ENCODE data around the gene SYNJ2. TPM values are rescaled to one million over a fixed set of nuclear protein-coding genes. Genes with fewer than 3 reads are reported as not detected.

Gene SYNJ2
- total and polyA plus RNA-seq, 2 of the 4 experiments (the other 2 are of a cell fraction) = 40.8 to 45.2 TPM

- ATAC-seq (ENCODE audit: low read depth) = peak; percentile 47
- TF ChIP-seq CEBPB (IDR thresholded peaks at IDR 0.05; ENCODE audit: low read depth, low read length) = no peak
- no peak for TF ChIP-seq POLR2A (IDR thresholded peaks at IDR 0.05; ENCODE audit: low read depth, low read length)
- TF ChIP-seq USF2 (IDR thresholded peaks at IDR 0.05; ENCODE audit: low read depth, low read length) = no peak
- no peak for TF ChIP-seq BHLHE40 (IDR thresholded peaks at IDR 0.05; ENCODE audit: low read depth, low read length)
- TF ChIP-seq MXI1 (IDR thresholded peaks at IDR 0.05; ENCODE audit: borderline replicate concordance, low read depth, low read length) = no peak
- TF ChIP-seq CTCF (conservative IDR thresholded peaks at IDR 0.05; ENCODE audit: low read depth, low read length) = peak; percentile 17; the same call in 1 of the 2 replicates
- TF ChIP-seq MAZ (IDR thresholded peaks at IDR 0.05; ENCODE audit: borderline replicate concordance, low read depth, low read length) = peak; percentile 11; the same call in 1 of the 2 replicates
- TF ChIP-seq CHD1 (IDR thresholded peaks at IDR 0.05; ENCODE audit: low read depth, low read length) = no peak
- H3K4me3 ChIP-seq (ENCODE audit: insufficient read depth, low read depth, low read length) = no peak overlapping the region
- no peak overlapping the region; the same call in 1 of the 2 replicates for H3K18ac ChIP-seq (ENCODE audit: low read depth, low read length)
- peak overlapping the region; percentile 10; the same call in 1 of the 2 replicates for H3K27ac ChIP-seq (ENCODE audit: insufficient read depth, low read length)
- no peaks in the 10 kb centered on the region for H3K9me3 ChIP-seq (ENCODE audit: control insufficient read depth, insufficient read depth, low read length)
- POLR2A ChIA-PET (ENCODE audit: unreplicated experiment) = no interaction called here
- intact Hi-C loops (cut with micrococcal nuclease) = no loop called here
- CTCF ChIA-PET = interaction anchor here (0.6 kb wide), 2 partner anchors 46 to 55 kb away, joined by 3 to 5 read pairs; no protein-coding TSS in a partner anchor
- peak; percentile 65 for DNase-seq
- 44% methylated on average over 8 of the region's 22 CpGs; no CpG with 5 or more reads in 1 of the 2 experiments for WGBS, 2 experiments (ENCODE audit: extremely low coverage in 2 of 2, insufficient read length in 1 of 2)
- H3K4ac ChIP-seq (ENCODE audit: low read depth, low read length) = peak overlapping the region; percentile 56
- no peaks in the 10 kb centered on the region for H3K27me3 ChIP-seq (ENCODE audit: control insufficient read depth, insufficient read depth, low read length)
- no peak overlapping the region for H3K56ac ChIP-seq (ENCODE audit: extremely low read depth, insufficient read depth, low read length)
- peak overlapping the region; percentile 13; the same call in 1 of the 2 replicates for H3K14ac ChIP-seq (replicated peaks; ENCODE audit: low read depth, low read length)
- peaks cover 11 to 75% of the 10 kb centered on the region in 2 experiments; a peak in 3 of 4 replicates for H3K79me1 ChIP-seq (ENCODE audit: low read depth in 1 of 2, low read length in 2 of 2)
- H4K91ac ChIP-seq (ENCODE audit: insufficient read depth, low read depth, low read length) = peak overlapping the region; percentile 19; the same call in 1 of the 2 replicates
- dilution Hi-C loops (cut with HindIII; ENCODE audit: low sequenced_read_pairs, unreplicated experiment) = no loop called here
- H2BK5ac ChIP-seq (ENCODE audit: low read depth, low read length, poor library complexity, severe bottlenecking) = peak overlapping the region; percentile 9
- H2AFZ ChIP-seq (replicated peaks; ENCODE audit: low read length, poor library complexity) = peak overlapping the region; percentile 72
- 0 out of 2 replicates have a peak, but pooled peaks cover 4% of the 10 kb centered on the region for H3K36me3 ChIP-seq (ENCODE audit: control insufficient read depth, insufficient read depth, low read length)
- peak overlapping the region; percentile 77 for H2AK9ac ChIP-seq (replicated peaks; ENCODE audit: low read depth, low read length, poor library complexity)
- peaks cover 63% of the 10 kb centered on the region for H4K20me1 ChIP-seq (ENCODE audit: insufficient read depth, low read length)
- H3K4me2 ChIP-seq (ENCODE audit: low read depth, low read length) = peak overlapping the region; percentile 11; the same call in 1 of the 2 replicates
- peak overlapping the region in 1 of 2 experiments; percentile 22; a peak in 1 of 4 replicates for H4K8ac ChIP-seq (ENCODE audit: low read depth in 2 of 2, low read length in 2 of 2)
- H4K5ac ChIP-seq (ENCODE audit: low read depth, low read length) = no peak overlapping the region; the same call in 1 of the 2 replicates
- no peak overlapping the region for H2BK15ac ChIP-seq (ENCODE audit: low read depth, low read length)
- no peak overlapping the region for H2BK20ac ChIP-seq (ENCODE audit: low read depth, low read length)
- no peak overlapping the region; the same call in 1 of the 2 replicates for H2BK120ac ChIP-seq (ENCODE audit: low read depth, low read length)
- H3K9me1 ChIP-seq (ENCODE audit: insufficient read depth, low read length) = peaks cover 37% of the 10 kb centered on the region
- in situ Hi-C loops (cut with MboI; ENCODE audit: low sequenced_read_pairs) = no loop called here
- BruUV-seq (replicated peaks) = no TSS peak
- peak overlapping the region; percentile 12; the same call in 1 of the 2 replicates for H3K23ac ChIP-seq (ENCODE audit: low read depth, low read length)
- H2AK5ac ChIP-seq (ENCODE audit: low read depth, low read length) = peak overlapping the region; percentile 65; the same call in 1 of the 2 replicates
- H3K4me1 ChIP-seq (ENCODE audit: control insufficient read depth, insufficient read depth, low read length) = peaks cover 45% of the 10 kb centered on the region
- no peak overlapping the region for H3K9ac ChIP-seq (ENCODE audit: low read depth, low read length)
Measured at GRCh38 chr6:157989541-157990289, 8.1 kb downstream of the SYNJ2 start.
